Esophagus muscularis mucosa (tissue), 4 donors: ENCODE results near the gene TIMM21.

ENCODE experiments used
- EP300 ChIP-seq: sonication (generic); formaldehyde crosslinking; IDR thresholded peaks from one replicate; pipeline ENCODE4 v1.6.1; 2017; ENCODE audit warnings: antibody characterized with exemption
- POLR2A ChIP-seq: fragments of 450-650 bp; IDR thresholded peaks from one replicate; pipeline ENCODE4 v1.6.1; 2017; ENCODE audit warnings: antibody characterized with exemption, moderate library complexity, mild to moderate bottlenecking, low read depth
- POLR2AphosphoS5 ChIP-seq, 2 donors: sonication (generic); formaldehyde crosslinking; IDR thresholded peaks; one replicate each; pipeline ENCODE4 v1.6.1; 2017; ENCODE audit warnings: antibody characterized with exemption in 2 of 2
- TF ChIP-seq, protein P1 (sequence below), 3 experiments: fragments of 200-600 bp in 2 of 3; fragments of 450-650 bp in 1 of 3; sonication (generic) in 2 of 3; IDR thresholded peaks; one replicate each; pipeline ENCODE4 v1.5.1; 2017 to 2019; ENCODE audit warnings: antibody characterized with exemption in 3 of 3, mild to moderate bottlenecking in 2 of 3, moderate library complexity in 1 of 3

DNA sequence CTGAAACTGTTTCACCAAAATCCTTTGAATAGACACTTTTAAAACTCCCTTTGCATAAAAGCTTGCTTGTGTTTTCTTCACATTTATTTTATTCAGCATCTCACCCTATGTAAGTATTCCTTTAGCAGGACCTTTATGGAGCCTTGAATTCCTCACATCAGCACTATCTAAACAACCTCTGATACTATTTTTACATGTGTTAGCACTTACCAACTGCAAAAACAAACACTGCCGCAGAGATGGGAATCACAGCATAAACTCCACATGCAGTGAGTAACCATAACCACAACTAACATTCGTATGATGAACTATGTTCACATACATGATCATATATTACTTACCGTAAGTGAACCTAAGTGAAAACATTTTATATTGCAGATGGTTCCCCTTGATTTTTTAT, 16.1 kb upstream of the TIMM21 start:
- TF ChIP-seq, protein P1, sequence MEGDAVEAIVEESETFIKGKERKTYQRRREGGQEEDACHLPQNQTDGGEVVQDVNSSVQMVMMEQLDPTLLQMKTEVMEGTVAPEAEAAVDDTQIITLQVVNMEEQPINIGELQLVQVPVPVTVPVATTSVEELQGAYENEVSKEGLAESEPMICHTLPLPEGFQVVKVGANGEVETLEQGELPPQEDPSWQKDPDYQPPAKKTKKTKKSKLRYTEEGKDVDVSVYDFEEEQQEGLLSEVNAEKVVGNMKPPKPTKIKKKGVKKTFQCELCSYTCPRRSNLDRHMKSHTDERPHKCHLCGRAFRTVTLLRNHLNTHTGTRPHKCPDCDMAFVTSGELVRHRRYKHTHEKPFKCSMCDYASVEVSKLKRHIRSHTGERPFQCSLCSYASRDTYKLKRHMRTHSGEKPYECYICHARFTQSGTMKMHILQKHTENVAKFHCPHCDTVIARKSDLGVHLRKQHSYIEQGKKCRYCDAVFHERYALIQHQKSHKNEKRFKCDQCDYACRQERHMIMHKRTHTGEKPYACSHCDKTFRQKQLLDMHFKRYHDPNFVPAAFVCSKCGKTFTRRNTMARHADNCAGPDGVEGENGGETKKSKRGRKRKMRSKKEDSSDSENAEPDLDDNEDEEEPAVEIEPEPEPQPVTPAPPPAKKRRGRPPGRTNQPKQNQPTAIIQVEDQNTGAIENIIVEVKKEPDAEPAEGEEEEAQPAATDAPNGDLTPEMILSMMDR (IDR thresholded peaks at IDR 0.05): no peak
- TF ChIP-seq POLR2A (no peak), POLR2AphosphoS5 (IDR thresholded peaks at IDR 0.05) (no peak), EP300 (no peak)
